H1 (cell line): ENCODE data around the gene SLC7A5. TPM values are rescaled to one million over a fixed set of nuclear protein-coding genes. Genes with fewer than 3 reads are reported as not detected.
"Not testable (repeated sequence)": the region's sequence is repeated elsewhere in the genome, so short reads cannot be mapped to it uniquely, and the experiment has no call there.

Source experiments
- CTCF ChIA-PET: fragments of 300-600 bp; sonication (Branson Sonifier 250); formaldehyde crosslinking; loops from one replicate; lab custom pipeline; 2021; ENCODE audit not compliant: partially characterized antibody; lab: Charles Lee
- POLR2A ChIA-PET: fragments of 300-600 bp; sonication (Branson Sonifier 250); formaldehyde crosslinking; loops from one replicate; lab custom pipeline; 2021; ENCODE audit warnings: inconsistent platforms; ENCODE audit not compliant: partially characterized antibody; lab: Charles Lee
- DNase-seq, 2 experiments: peaks; one replicate each; pipeline versions ENCODE4 v3.0.0 to v3.0.0-alpha.2; 2010 to 2022; ENCODE audit warnings: low spot score in 2 of 2, low read depth in 1 of 2, mixed read lengths in 1 of 2
- FAIRE-seq: peaks from 2 replicates; lab custom pipeline; 2011; peaks lifted over from hg19 to GRCh38; lab: Jason Lieb, UNC
- H2AFZ ChIP-seq: 2 replicates; pipeline ENCODE4 v1.8.1; 2012; ENCODE audit warnings: low read length, inconsistent platforms
- H2AK5ac ChIP-seq: 2 replicates; pipeline ENCODE4 v1.6.1; 2013; ENCODE audit warnings: low read depth, low read length
- H2BK120ac ChIP-seq: replicated peaks from 2 replicates; pipeline ENCODE3; 2013; ENCODE audit warnings: low read depth, low read length, inconsistent platforms
- H2BK12ac ChIP-seq: 2 replicates; pipeline ENCODE4 v1.6.1; 2013; ENCODE audit warnings: low read depth, low read length
- H2BK15ac ChIP-seq: 2 replicates; pipeline ENCODE4 v1.6.1; 2013; ENCODE audit warnings: low read length
- H2BK20ac ChIP-seq: 2 replicates; pipeline ENCODE4 v1.6.1; 2013; ENCODE audit warnings: low read length
- H2BK5ac ChIP-seq: 2 replicates; pipeline ENCODE4 v1.6.1; 2013; ENCODE audit warnings: low read depth, low read length
- H3K14ac ChIP-seq: 2 replicates; pipeline ENCODE4 v1.6.1; 2013; ENCODE audit warnings: inconsistent platforms; ENCODE audit not compliant: insufficient read length
- H3K18ac ChIP-seq: 2 replicates; pipeline ENCODE4 v1.6.1; 2013; ENCODE audit warnings: low read length; ENCODE audit errors: extremely low read depth
- H3K23ac ChIP-seq: 2 replicates; pipeline ENCODE4 v1.6.1; 2013; ENCODE audit warnings: inconsistent platforms; ENCODE audit not compliant: insufficient read length
- H3K23me2 ChIP-seq: 2 replicates; pipeline ENCODE4 v1.6.1; 2013; ENCODE audit warnings: low read depth, low read length
- H3K27ac ChIP-seq: 2 replicates; pipeline ENCODE4 v1.6.1; 2011; ENCODE audit warnings: low read depth, low read length, inconsistent platforms
- H3K27me3 ChIP-seq, 4 experiments: replicated peaks in 1 of 4; 1 replicate in 1 of 4; 2 replicates in 3 of 4; pipeline versions ENCODE4 v1.6.1 to v1.8.1; 2011 to 2013; ENCODE audit warnings: low read length in 3 of 4, mild to moderate bottlenecking in 3 of 4, inconsistent platforms in 2 of 4, mixed read lengths in 2 of 4, moderate library complexity in 1 of 4; ENCODE audit not compliant: control insufficient read depth in 3 of 4, insufficient read depth in 3 of 4; ENCODE audit errors: extremely low read depth in 1 of 4
- H3K36me3 ChIP-seq, 4 experiments: 2 replicates each; pipeline versions ENCODE4 v1.6.1 to v1.8.1; 2011 to 2013; ENCODE audit warnings: mild to moderate bottlenecking in 4 of 4, low read length in 3 of 4, moderate library complexity in 2 of 4, control low read depth in 1 of 4, inconsistent platforms in 1 of 4; ENCODE audit not compliant: insufficient read depth in 4 of 4, control insufficient read depth in 2 of 4
- H3K4ac ChIP-seq: replicated peaks from 2 replicates; pipeline ENCODE3; 2013; ENCODE audit warnings: low read length, low read depth, mixed read lengths, inconsistent platforms; ENCODE audit not compliant: insufficient read length
- H3K4me1 ChIP-seq, 4 experiments: replicated peaks in 1 of 4; 1 replicate in 1 of 4; 2 replicates in 3 of 4; pipeline versions ENCODE4 v1.6.1 to v1.8.1; 2011 to 2013; ENCODE audit warnings: low read length in 3 of 4, inconsistent platforms in 2 of 4, mixed read lengths in 1 of 4; ENCODE audit not compliant: insufficient read depth in 4 of 4, control insufficient read depth in 3 of 4
- H3K4me2 ChIP-seq, 2 experiments: 2 replicates each; pipeline versions ENCODE4 v1.6.1 to v1.8.1; 2011 to 2013; ENCODE audit warnings: low read depth in 2 of 2, low read length in 2 of 2, control low read depth in 1 of 2, inconsistent platforms in 1 of 2, mild to moderate bottlenecking in 1 of 2; ENCODE audit not compliant: insufficient read depth in 1 of 2
- H3K4me3 ChIP-seq, 4 experiments: fragments of 200-600, 300-600 bp in 1 of 4; sonication (generic), shearing (Covaris generic), sonication (Bioruptor Twin) in 1 of 4; 2 replicates each; pipeline versions ENCODE4 v1.5.1 to v1.8.1; 2011 to 2016; ENCODE audit warnings: low read length in 4 of 4, low read depth in 3 of 4, control low read depth in 2 of 4, inconsistent platforms in 2 of 4, mild to moderate bottlenecking in 2 of 4, mixed read lengths in 1 of 4, moderate library complexity in 1 of 4; ENCODE audit not compliant: insufficient read depth in 2 of 4; ENCODE audit errors: extremely low read depth in 1 of 4
- H3K56ac ChIP-seq: replicated peaks from 2 replicates; pipeline ENCODE3; 2013; ENCODE audit warnings: low read depth, mild to moderate bottlenecking, mixed read lengths, low read length, inconsistent platforms; ENCODE audit not compliant: insufficient read length
- H3K79me1 ChIP-seq: 2 replicates; pipeline ENCODE4 v1.6.1; 2013; ENCODE audit warnings: low read depth, low read length, control low read depth
- H3K79me2 ChIP-seq, 2 experiments: 2 replicates each; pipeline versions ENCODE4 v1.6.1 to v1.8.1; 2012 to 2013; ENCODE audit warnings: low read length in 2 of 2, mild to moderate bottlenecking in 2 of 2, inconsistent platforms in 1 of 2; ENCODE audit not compliant: insufficient read depth in 2 of 2, control insufficient read depth in 1 of 2
- H3K9ac ChIP-seq, 4 experiments: replicated peaks in 1 of 4; 1 replicate in 1 of 4; 2 replicates in 3 of 4; pipeline versions ENCODE4 v1.6.1 to v1.8.1; 2011 to 2013; ENCODE audit warnings: low read depth in 3 of 4, low read length in 3 of 4, control low read depth in 2 of 4, mild to moderate bottlenecking in 2 of 4, moderate library complexity in 2 of 4, inconsistent platforms in 1 of 4; ENCODE audit errors: extremely low read depth in 1 of 4
- H3K9me3 ChIP-seq, 2 experiments: 2 replicates each; pipeline versions ENCODE4 v1.6.1 to v1.8.1; 2012 to 2013; ENCODE audit warnings: mild to moderate bottlenecking in 2 of 2, moderate library complexity in 2 of 2, control low read depth in 1 of 2, inconsistent platforms in 1 of 2, low read depth in 1 of 2, low read length in 1 of 2, mixed read lengths in 1 of 2; ENCODE audit not compliant: insufficient read depth in 2 of 2
- H4K20me1 ChIP-seq, 2 experiments: replicated peaks in 1 of 2; 2 replicates each; pipeline versions ENCODE3 to v1.8.1; 2011 to 2013; ENCODE audit warnings: inconsistent platforms in 2 of 2, low read length in 2 of 2, mild to moderate bottlenecking in 1 of 2; ENCODE audit not compliant: insufficient read depth in 2 of 2, control insufficient read depth in 1 of 2
- H4K5ac ChIP-seq: 2 replicates; pipeline ENCODE4 v1.6.1; 2013; ENCODE audit warnings: low read length, low read depth, mixed read lengths, inconsistent platforms; ENCODE audit not compliant: insufficient read length
- H4K8ac ChIP-seq: 2 replicates; pipeline ENCODE4 v1.8.0; 2013; ENCODE audit warnings: mild to moderate bottlenecking, moderate library complexity, low read length, inconsistent platforms; ENCODE audit not compliant: insufficient read depth; ENCODE audit errors: extremely low read depth
- H4K91ac ChIP-seq: replicated peaks from 2 replicates; pipeline ENCODE3; 2013; ENCODE audit warnings: low read length, mixed read lengths, inconsistent platforms; ENCODE audit not compliant: insufficient read length
- POLR2A ChIP-seq, 2 experiments: IDR thresholded peaks; 1 replicate in 1 of 2; 2 replicates in 1 of 2; pipeline ENCODE4 v1.6.1; 2011; ENCODE audit warnings: low read depth in 2 of 2, low read length in 2 of 2, mild to moderate bottlenecking in 2 of 2; ENCODE audit errors: control extremely low read depth in 1 of 2
- WGBS, 2 experiments: shearing (Covaris generic) in 1 of 2; methylation state at CpG; one replicate each; pipeline versions ENCODE4 v1.1.6 to v1.1.7; 2013 to 2015; ENCODE audit warnings: low lambda C conversion rate in 2 of 2, mixed read lengths in 2 of 2, inconsistent platforms in 1 of 2, low coverage in 1 of 2, missing lambda C conversion rate in 1 of 2; ENCODE audit not compliant: insufficient replicate concordance in 2 of 2, insufficient coverage in 1 of 2, insufficient read length in 1 of 2; ENCODE audit errors: extremely low coverage in 1 of 2, missing lambda C conversion rate in 1 of 2; 5-methylcytosine and 5-hydroxymethylcytosine counted together
- polyA plus RNA-seq, 7 experiments: library from polyadenylated mRNA; depleted of rRNA in 3 of 7; stranded (reverse) in 5 of 7; unstranded in 2 of 7; fragments of >200 nt in 5 of 7; fragments of 200-250 nt in 2 of 7; gene quantifications; 1 replicate in 5 of 7; 2 replicates in 1 of 7; 4 replicates in 1 of 7; pipeline versions ENCODE4 v1.2.1 to v1.2.3, GENCODE V29; 2011 to 2013; ENCODE audit warnings: missing spikeins in 2 of 7, mixed read lengths in 2 of 7
- total RNA-seq: library from RNA; stranded (reverse); fragmentation: NEBNext Ultra II Directional; extraction: Animal tissue kit (Norgen Biotek cat#: 25700); gene quantifications from 2 replicates; pipeline ENCODE4 v1.2.1, GENCODE V29; 2021

Gene SLC7A5
- total and polyA plus RNA-seq, 2 of the 8 experiments (the other 6 are each of a cell fraction or from before 2014, with no cell fraction given) = 68.2 to 341 TPM

DNA sequence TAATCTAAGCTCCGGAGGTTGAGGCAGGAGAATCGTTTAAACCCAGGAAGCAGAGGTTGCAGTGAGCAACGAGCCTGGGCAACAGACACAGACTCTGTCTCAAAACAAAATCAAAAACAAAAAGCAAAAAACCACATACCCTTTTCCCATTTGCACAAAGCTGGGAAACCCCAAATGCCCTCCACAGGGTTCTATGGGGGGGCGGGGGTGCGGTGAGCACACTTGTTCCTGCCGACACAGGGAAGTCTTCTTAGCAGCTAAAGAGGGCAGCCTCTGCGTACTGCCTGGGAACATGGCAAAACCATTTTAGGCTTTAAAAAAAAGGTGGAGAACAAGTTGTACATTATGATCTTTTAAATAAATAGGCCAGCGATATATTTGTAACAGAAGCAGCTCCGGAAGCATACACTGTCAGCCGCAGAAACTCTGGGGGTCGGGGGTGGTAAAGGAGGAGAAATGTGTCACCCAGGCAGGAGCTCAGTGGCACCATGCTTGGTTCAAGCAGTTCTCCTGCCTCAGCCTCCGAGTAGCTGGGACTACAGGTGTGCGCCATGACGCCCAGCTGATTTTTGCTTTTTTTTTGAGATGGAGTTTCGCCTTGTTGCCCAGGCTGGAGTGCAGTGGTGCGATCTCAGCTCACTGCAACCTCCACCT, 3.3 kb downstream of the SLC7A5 start:
- H3K14ac ChIP-seq, H3K4ac ChIP-seq, H3K4me3 ChIP-seq, H2BK120ac ChIP-seq, H3K18ac ChIP-seq, H4K5ac ChIP-seq, H2BK15ac ChIP-seq, H4K8ac ChIP-seq, H2AFZ ChIP-seq, H3K79me1 ChIP-seq, FAIRE-seq, H3K56ac ChIP-seq, H2BK12ac ChIP-seq, H3K27ac ChIP-seq, H2BK5ac ChIP-seq, DNase-seq, H3K9ac ChIP-seq, H3K9me3 ChIP-seq, H3K23ac ChIP-seq, H3K23me2 ChIP-seq, H4K91ac ChIP-seq, H2AK5ac ChIP-seq, H2BK20ac ChIP-seq: not testable (repeated sequence)
- peaks cover 9 to 70% of the 10 kb centered on the region in 2 experiments; a peak in 3 of 4 replicates for H3K79me2 ChIP-seq
- peak overlapping the region in 1 of 2 experiments; percentile 86; a peak in 2 of 4 replicates for H3K4me2 ChIP-seq
- 0 out of 3 replicates have a peak, but pooled peaks of 1 of the 2 experiments have one; percentile 18 for TF ChIP-seq POLR2A (IDR thresholded peaks at IDR 0.05; ENCODE audit: control extremely low read depth in 1 of 2, low read depth in 2 of 2, low read length in 2 of 2)
- ChIA-PET POLR2A (interaction anchor here (0.9 to 22.5 kb wide), 8 partner anchors 9 to 86 kb away, joined by 3 to 507 read pairs (median 8); no protein-coding TSS in a partner anchor), CTCF (interaction anchor here (0.6 to 12.4 kb wide), 7 partner anchors 14 to 97 kb away, joined by 3 to 181 read pairs (median 4); no protein-coding TSS in a partner anchor)
- H3K27me3 ChIP-seq = peaks cover 0 to 38% (median 22%) of the 10 kb centered on the region in 4 experiments; a peak in 5 of 7 replicates
- 84% methylated on average over 16 of the region's 16 CpGs; no CpG with 5 or more reads in 1 of the 2 experiments for whole genome bisulfite sequencing, 2 experiments
- H4K20me1 ChIP-seq = peaks cover 11 to 18% of the 10 kb centered on the region in 2 experiments
- peaks cover 7 to 13% (median 9%) of the 10 kb centered on the region in 4 experiments for H3K4me1 ChIP-seq
- H3K36me3 ChIP-seq = peaks cover 0 to 23% (median under 1%) of the 10 kb centered on the region in 4 experiments; a peak in 3 of 8 replicates
